Islet precursor cell (in vitro differentiated cells): ENCODE measurements around the gene ZCCHC24.

Source experiments
- DNase-seq: peaks from one replicate; pipeline ENCODE4 v3.0.0-alpha.2; 2018

The ZCCHC24 gene

GRCh38 chr10:79409726-79410085 lies 35.7 kb downstream of the ZCCHC24 start:
- no peak for DNase-seq

- DNase-seq, result no peak
Observed at GRCh38 chr10:79409038-79409725, 36.2 kb downstream of the ZCCHC24 start.

GRCh38 chr10:79407811-79408795 lies 37.3 kb downstream of the ZCCHC24 start:
- no peak for DNase-seq

GRCh38 chr10:79407423-79407796 lies 38.0 kb downstream of the ZCCHC24 start:
- no peak for DNase-seq

- DNase-seq, result no peak
Observed at GRCh38 chr10:79406683-79407422, 38.6 kb downstream of the ZCCHC24 start.

GRCh38 chr10:79405995-79406515 lies 39.4 kb downstream of the ZCCHC24 start:
- no peak for DNase-seq

- no peak for DNase-seq
Observed at GRCh38 chr10:79405221-79405994, 40.0 kb downstream of the ZCCHC24 start.

- peak; percentile 58 for DNase-seq
Observed at GRCh38 chr10:79404690-79405131, 40.7 kb downstream of the ZCCHC24 start.

GRCh38 chr10:79404231-79404609 lies 41.2 kb downstream of the ZCCHC24 start:
- DNase-seq, result peak; percentile 91

GRCh38 chr10:79403441-79404230 lies 41.8 kb downstream of the ZCCHC24 start:
- peak; percentile 98 for DNase-seq

GRCh38 chr10:79402951-79403350 lies 42.5 kb downstream of the ZCCHC24 start:
- DNase-seq, result no peak

- no peak for DNase-seq
Observed at GRCh38 chr10:79402625-79402946, 42.8 kb downstream of the ZCCHC24 start.

- no peak for DNase-seq
Observed at GRCh38 chr10:79401015-79401921, 44.2 kb downstream of the ZCCHC24 start.

GRCh38 chr10:79400146-79401004 lies 45.0 kb downstream of the ZCCHC24 start:
- peak; percentile 73 for DNase-seq

GRCh38 chr10:79399223-79399831 lies 46.1 kb downstream of the ZCCHC24 start:
- DNase-seq, result peak; percentile 92

GRCh38 chr10:79398642-79399041 lies 46.8 kb downstream of the ZCCHC24 start:
- DNase-seq, result no peak

GRCh38 chr10:79397575-79398303 lies 47.7 kb downstream of the ZCCHC24 start:
- DNase-seq, result peak; percentile 96

- DNase-seq, result no peak
Observed at GRCh38 chr10:79397051-79397450, 48.4 kb downstream of the ZCCHC24 start.
